ENCODE measurements around the gene NCL.

Gene NCL

GRCh38 chr2:231463698-231464575 is at the start of gene NCL:
Gene NCL, minus strand, starts transcription at chr2:231464484. Its CDS starts 131 bp downstream, at chr2:231464353.
- Histone ChIP-seq H3K9me3 (ENCODE audit: insufficient read depth, low read depth, low read length) (no peaks in the 10 kb centered on the region), H3K27me3 (ENCODE audit: insufficient read depth, low read length) (no peaks in the 10 kb centered on the region), H3K36me3 (ENCODE audit: insufficient read depth, low read depth, low read length) (peaks cover 50% of the 10 kb centered on the region), H3K4me1 (ENCODE audit: insufficient read depth, low read length) (no peaks in the 10 kb centered on the region), H3K27ac (ENCODE audit: low read length) (peak within 1 kb of the TSS; percentile 97), H3K9ac (ENCODE audit: low read depth, low read length) (peak within 1 kb of the TSS; percentile 100), H3K4me3 (ENCODE audit: low read length) (peak within 1 kb of the TSS; percentile 97)

DNA sequence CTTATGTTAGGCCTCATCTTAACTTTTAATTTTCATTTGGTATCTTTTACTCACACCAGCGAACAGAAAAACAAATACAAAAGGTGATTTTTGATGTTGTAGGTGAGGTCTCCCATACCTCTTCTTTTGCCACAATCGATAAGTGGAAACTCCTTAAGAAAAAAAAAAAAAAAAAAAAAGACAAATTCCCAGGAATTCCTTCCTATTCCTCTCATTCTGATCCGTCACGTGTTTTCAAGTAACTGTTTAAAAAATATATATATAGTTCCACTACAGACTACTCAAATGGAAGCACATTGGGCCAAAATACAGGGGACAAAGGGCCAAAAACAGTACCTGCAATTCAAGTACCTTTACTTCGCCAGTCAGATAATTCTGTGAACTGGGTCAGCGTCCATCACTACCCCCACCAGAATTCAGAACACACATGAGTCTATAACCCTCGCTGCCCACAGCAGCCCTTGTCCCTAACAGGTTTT is 49.5 kb upstream of the NCL start:
- Histone ChIP-seq H3K4me3 (ENCODE audit: low read length) (peak overlapping the region; percentile 90), H3K27ac (ENCODE audit: low read length) (peak overlapping the region; percentile 71), H3K36me3 (ENCODE audit: insufficient read depth, low read depth, low read length) (no peaks in the 10 kb centered on the region), H3K9ac (ENCODE audit: low read depth, low read length) (peak overlapping the region; percentile 94), H3K9me3 (ENCODE audit: insufficient read depth, low read depth, low read length) (no peaks in the 10 kb centered on the region), H3K27me3 (ENCODE audit: insufficient read depth, low read length) (no peaks in the 10 kb centered on the region; the same call in 1 of the 2 replicates), H3K4me1 (ENCODE audit: insufficient read depth, low read length) (peaks cover 3% of the 10 kb centered on the region; the same call in 1 of the 2 replicates)

DNA sequence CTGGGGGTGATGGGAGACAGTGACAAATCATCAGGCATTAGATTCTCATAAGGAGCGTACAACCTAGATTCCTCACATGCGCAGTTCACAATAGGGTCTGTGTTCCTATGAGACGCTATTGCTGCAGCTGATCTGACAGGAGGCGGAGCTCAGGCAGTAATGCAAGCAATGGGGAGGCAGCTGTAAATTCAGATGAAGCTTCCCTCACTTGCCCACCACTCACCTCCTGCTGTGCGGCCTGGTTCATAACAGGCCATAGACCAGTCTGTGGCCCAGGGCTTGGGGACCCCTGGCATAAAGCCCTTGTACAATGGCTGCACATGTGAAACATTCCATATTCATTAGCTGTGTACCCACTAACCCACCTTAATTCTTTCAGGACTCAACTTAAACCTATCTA is 47.9 kb upstream of the NCL start:
- no peaks in the 10 kb centered on the region; the same call in 1 of the 2 replicates for H3K27me3 ChIP-seq (ENCODE audit: insufficient read depth, low read length)
- no peaks in the 10 kb centered on the region for H3K9me3 ChIP-seq (ENCODE audit: insufficient read depth, low read depth, low read length)
- no peaks in the 10 kb centered on the region for H3K36me3 ChIP-seq (ENCODE audit: insufficient read depth, low read depth, low read length)
- no peak overlapping the region for H3K9ac ChIP-seq (ENCODE audit: low read depth, low read length)
- no peak overlapping the region for H3K4me3 ChIP-seq (ENCODE audit: low read length)
- no peak overlapping the region for H3K27ac ChIP-seq (ENCODE audit: low read length)
- H3K4me1 ChIP-seq (ENCODE audit: insufficient read depth, low read length): peaks cover 3% of the 10 kb centered on the region; the same call in 1 of the 2 replicates

- no peak overlapping the region for H3K9ac ChIP-seq (ENCODE audit: low read depth, low read length)
- H3K27ac ChIP-seq (ENCODE audit: low read length): no peak overlapping the region
- no peaks in the 10 kb centered on the region; the same call in 1 of the 2 replicates for H3K36me3 ChIP-seq (ENCODE audit: insufficient read depth, low read depth, low read length)
- H3K27me3 ChIP-seq (ENCODE audit: insufficient read depth, low read length): no peaks in the 10 kb centered on the region
- H3K4me3 ChIP-seq (ENCODE audit: low read length): no peak overlapping the region
- no peaks in the 10 kb centered on the region for H3K4me1 ChIP-seq (ENCODE audit: insufficient read depth, low read length)
- H3K9me3 ChIP-seq (ENCODE audit: insufficient read depth, low read depth, low read length): no peaks in the 10 kb centered on the region
Measured at GRCh38 chr2:231503766-231504165, 39.5 kb upstream of the NCL start.

DNA sequence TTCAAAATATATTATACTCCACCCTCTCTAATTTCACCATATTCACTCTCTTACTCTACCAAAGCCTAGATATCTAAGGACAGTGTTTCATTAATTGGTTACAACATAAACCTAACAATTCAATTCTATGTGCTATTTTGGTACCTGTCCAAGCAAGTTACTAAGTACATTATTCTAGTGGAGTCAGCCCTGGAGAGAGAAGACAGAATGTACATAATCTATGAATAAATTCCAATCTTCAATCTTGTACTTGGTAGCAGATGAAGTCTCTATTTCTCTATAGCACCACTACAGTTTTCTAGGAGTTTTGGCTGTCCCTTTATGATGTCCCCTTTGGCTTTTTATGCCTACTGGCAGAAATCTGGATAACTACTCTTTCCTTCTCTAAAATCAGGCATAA is 38.3 kb upstream of the NCL start:
- no peaks in the 10 kb centered on the region; the same call in 1 of the 2 replicates for H3K36me3 ChIP-seq (ENCODE audit: insufficient read depth, low read depth, low read length)
- no peak overlapping the region for H3K9ac ChIP-seq (ENCODE audit: low read depth, low read length)
- H3K27me3 ChIP-seq (ENCODE audit: insufficient read depth, low read length): no peaks in the 10 kb centered on the region
- H3K9me3 ChIP-seq (ENCODE audit: insufficient read depth, low read depth, low read length): no peaks in the 10 kb centered on the region
- H3K4me1 ChIP-seq (ENCODE audit: insufficient read depth, low read length): no peaks in the 10 kb centered on the region
- no peak overlapping the region for H3K27ac ChIP-seq (ENCODE audit: low read length)
- no peak overlapping the region for H3K4me3 ChIP-seq (ENCODE audit: low read length)

GRCh38 chr2:231497651-231498050 is 33.4 kb upstream of the NCL start:
- Histone ChIP-seq H3K27ac (ENCODE audit: low read length) (no peak overlapping the region), H3K27me3 (ENCODE audit: insufficient read depth, low read length) (no peaks in the 10 kb centered on the region), H3K9me3 (ENCODE audit: insufficient read depth, low read depth, low read length) (no peaks in the 10 kb centered on the region), H3K36me3 (ENCODE audit: insufficient read depth, low read depth, low read length) (no peaks in the 10 kb centered on the region), H3K4me3 (ENCODE audit: low read length) (no peak overlapping the region), H3K4me1 (ENCODE audit: insufficient read depth, low read length) (no peaks in the 10 kb centered on the region), H3K9ac (ENCODE audit: low read depth, low read length) (no peak overlapping the region)

DNA sequence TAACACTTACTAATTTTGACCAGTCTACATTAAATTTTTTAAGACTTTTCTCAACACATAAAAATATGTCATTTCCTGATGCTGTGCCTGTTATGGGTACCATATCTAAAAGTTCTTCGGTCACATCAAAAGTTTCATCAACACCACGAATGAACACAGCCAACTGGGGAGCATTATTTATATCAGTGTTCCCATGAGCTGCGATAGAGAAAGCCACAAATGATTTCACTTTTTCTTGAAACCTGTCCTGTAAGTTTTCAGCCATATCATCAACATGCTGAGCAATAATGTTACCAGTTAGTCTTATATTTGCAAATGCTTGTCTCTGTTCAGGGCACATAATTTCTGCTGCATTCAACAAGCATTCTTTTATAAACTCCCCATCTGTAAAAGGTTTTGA is 30.4 kb upstream of the NCL start:
- no peak overlapping the region for H3K27ac ChIP-seq (ENCODE audit: low read length)
- H3K36me3 ChIP-seq (ENCODE audit: insufficient read depth, low read depth, low read length): no peaks in the 10 kb centered on the region
- no peaks in the 10 kb centered on the region for H3K27me3 ChIP-seq (ENCODE audit: insufficient read depth, low read length)
- H3K4me3 ChIP-seq (ENCODE audit: low read length): no peak overlapping the region
- H3K4me1 ChIP-seq (ENCODE audit: insufficient read depth, low read length): no peaks in the 10 kb centered on the region
- H3K9me3 ChIP-seq (ENCODE audit: insufficient read depth, low read depth, low read length): no peaks in the 10 kb centered on the region
- H3K9ac ChIP-seq (ENCODE audit: low read depth, low read length): no peak overlapping the region

GRCh38 chr2:231490801-231491200 is 26.5 kb upstream of the NCL start:
- Histone ChIP-seq H3K9me3 (ENCODE audit: insufficient read depth, low read depth, low read length) (no peaks in the 10 kb centered on the region; the same call in 1 of the 2 replicates), H3K27me3 (ENCODE audit: insufficient read depth, low read length) (no peaks in the 10 kb centered on the region), H3K9ac (ENCODE audit: low read depth, low read length) (no peak overlapping the region), H3K36me3 (ENCODE audit: insufficient read depth, low read depth, low read length) (no peaks in the 10 kb centered on the region), H3K4me3 (ENCODE audit: low read length) (no peak overlapping the region), H3K27ac (ENCODE audit: low read length) (no peak overlapping the region), H3K4me1 (ENCODE audit: insufficient read depth, low read length) (no peaks in the 10 kb centered on the region)

DNA sequence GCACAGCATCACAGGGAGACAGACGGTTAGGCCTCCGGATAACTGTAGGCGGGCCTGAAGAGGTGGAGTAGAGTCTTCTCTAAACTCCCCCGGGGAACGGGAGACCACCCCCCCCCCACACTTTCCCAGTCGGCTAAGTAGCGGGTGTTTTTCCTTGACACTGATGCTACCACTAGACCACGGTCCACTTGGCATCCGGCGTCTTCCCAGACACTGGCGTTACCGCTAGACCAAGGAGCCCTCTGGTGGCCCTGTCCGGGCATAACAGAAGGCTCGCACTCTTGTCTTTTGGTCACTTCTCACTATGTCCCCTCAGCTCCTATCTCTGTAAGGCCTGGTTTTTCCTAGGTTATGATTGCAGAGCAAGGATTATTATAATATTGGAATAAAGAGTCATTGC is 25.7 kb upstream of the NCL start:
- Histone ChIP-seq H3K27ac (ENCODE audit: low read length) (no peak overlapping the region), H3K4me3 (ENCODE audit: low read length) (no peak overlapping the region), H3K9ac (ENCODE audit: low read depth, low read length) (no peak overlapping the region), H3K9me3 (ENCODE audit: insufficient read depth, low read depth, low read length) (no peaks in the 10 kb centered on the region; the same call in 1 of the 2 replicates), H3K4me1 (ENCODE audit: insufficient read depth, low read length) (no peaks in the 10 kb centered on the region), H3K27me3 (ENCODE audit: insufficient read depth, low read length) (no peaks in the 10 kb centered on the region), H3K36me3 (ENCODE audit: insufficient read depth, low read depth, low read length) (no peaks in the 10 kb centered on the region)

DNA sequence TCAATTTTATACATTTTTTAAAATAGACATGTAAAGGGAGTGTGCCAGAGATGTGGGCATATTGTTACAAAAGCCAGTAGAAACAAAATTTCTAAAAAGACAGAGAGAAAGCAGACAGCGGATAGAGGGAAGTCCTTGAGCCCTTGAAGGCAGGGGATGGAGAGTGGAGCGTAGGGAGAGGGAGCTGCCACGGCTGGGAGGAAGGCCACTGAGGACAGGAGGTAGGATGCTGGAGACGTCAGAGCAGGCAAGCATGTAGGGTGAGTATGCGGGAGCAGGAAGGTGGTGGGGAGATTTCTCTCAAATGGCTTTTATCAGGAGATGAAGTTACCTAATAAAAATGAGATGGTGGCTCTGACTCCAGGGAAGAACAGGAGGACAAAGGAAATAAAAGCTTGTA is 24.0 kb upstream of the NCL start:
- H3K27me3 ChIP-seq (ENCODE audit: insufficient read depth, low read length): no peaks in the 10 kb centered on the region
- H3K9me3 ChIP-seq (ENCODE audit: insufficient read depth, low read depth, low read length): no peaks in the 10 kb centered on the region; the same call in 1 of the 2 replicates
- no peak overlapping the region for H3K9ac ChIP-seq (ENCODE audit: low read depth, low read length)
- no peaks in the 10 kb centered on the region for H3K36me3 ChIP-seq (ENCODE audit: insufficient read depth, low read depth, low read length)
- H3K27ac ChIP-seq (ENCODE audit: low read length): no peak overlapping the region
- H3K4me1 ChIP-seq (ENCODE audit: insufficient read depth, low read length): no peaks in the 10 kb centered on the region
- no peak overlapping the region for H3K4me3 ChIP-seq (ENCODE audit: low read length)

GRCh38 chr2:231486851-231487596 is 22.7 kb upstream of the NCL start:
- Histone ChIP-seq H3K27ac (ENCODE audit: low read length) (no peak overlapping the region), H3K4me3 (ENCODE audit: low read length) (no peak overlapping the region), H3K27me3 (ENCODE audit: insufficient read depth, low read length) (no peaks in the 10 kb centered on the region), H3K4me1 (ENCODE audit: insufficient read depth, low read length) (no peaks in the 10 kb centered on the region), H3K9me3 (ENCODE audit: insufficient read depth, low read depth, low read length) (no peaks in the 10 kb centered on the region; the same call in 1 of the 2 replicates), H3K36me3 (ENCODE audit: insufficient read depth, low read depth, low read length) (no peaks in the 10 kb centered on the region), H3K9ac (ENCODE audit: low read depth, low read length) (no peak overlapping the region)

Measured in iPS-20b (cell line).